ENCODE measurements around the gene ATP8B4. TPM values are rescaled to one million over a fixed set of nuclear protein-coding genes. Genes with fewer than 3 reads are reported as not detected.
"Not testable (repeated sequence)": the region's sequence is repeated elsewhere in the genome, so short reads cannot be mapped to it uniquely, and the experiment has no call there.

Gene ATP8B4, protein sequence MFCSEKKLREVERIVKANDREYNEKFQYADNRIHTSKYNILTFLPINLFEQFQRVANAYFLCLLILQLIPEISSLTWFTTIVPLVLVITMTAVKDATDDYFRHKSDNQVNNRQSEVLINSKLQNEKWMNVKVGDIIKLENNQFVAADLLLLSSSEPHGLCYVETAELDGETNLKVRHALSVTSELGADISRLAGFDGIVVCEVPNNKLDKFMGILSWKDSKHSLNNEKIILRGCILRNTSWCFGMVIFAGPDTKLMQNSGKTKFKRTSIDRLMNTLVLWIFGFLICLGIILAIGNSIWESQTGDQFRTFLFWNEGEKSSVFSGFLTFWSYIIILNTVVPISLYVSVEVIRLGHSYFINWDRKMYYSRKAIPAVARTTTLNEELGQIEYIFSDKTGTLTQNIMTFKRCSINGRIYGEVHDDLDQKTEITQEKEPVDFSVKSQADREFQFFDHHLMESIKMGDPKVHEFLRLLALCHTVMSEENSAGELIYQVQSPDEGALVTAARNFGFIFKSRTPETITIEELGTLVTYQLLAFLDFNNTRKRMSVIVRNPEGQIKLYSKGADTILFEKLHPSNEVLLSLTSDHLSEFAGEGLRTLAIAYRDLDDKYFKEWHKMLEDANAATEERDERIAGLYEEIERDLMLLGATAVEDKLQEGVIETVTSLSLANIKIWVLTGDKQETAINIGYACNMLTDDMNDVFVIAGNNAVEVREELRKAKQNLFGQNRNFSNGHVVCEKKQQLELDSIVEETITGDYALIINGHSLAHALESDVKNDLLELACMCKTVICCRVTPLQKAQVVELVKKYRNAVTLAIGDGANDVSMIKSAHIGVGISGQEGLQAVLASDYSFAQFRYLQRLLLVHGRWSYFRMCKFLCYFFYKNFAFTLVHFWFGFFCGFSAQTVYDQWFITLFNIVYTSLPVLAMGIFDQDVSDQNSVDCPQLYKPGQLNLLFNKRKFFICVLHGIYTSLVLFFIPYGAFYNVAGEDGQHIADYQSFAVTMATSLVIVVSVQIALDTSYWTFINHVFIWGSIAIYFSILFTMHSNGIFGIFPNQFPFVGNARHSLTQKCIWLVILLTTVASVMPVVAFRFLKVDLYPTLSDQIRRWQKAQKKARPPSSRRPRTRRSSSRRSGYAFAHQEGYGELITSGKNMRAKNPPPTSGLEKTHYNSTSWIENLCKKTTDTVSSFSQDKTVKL
- 0.56 TPM for total RNA-seq

DNA sequence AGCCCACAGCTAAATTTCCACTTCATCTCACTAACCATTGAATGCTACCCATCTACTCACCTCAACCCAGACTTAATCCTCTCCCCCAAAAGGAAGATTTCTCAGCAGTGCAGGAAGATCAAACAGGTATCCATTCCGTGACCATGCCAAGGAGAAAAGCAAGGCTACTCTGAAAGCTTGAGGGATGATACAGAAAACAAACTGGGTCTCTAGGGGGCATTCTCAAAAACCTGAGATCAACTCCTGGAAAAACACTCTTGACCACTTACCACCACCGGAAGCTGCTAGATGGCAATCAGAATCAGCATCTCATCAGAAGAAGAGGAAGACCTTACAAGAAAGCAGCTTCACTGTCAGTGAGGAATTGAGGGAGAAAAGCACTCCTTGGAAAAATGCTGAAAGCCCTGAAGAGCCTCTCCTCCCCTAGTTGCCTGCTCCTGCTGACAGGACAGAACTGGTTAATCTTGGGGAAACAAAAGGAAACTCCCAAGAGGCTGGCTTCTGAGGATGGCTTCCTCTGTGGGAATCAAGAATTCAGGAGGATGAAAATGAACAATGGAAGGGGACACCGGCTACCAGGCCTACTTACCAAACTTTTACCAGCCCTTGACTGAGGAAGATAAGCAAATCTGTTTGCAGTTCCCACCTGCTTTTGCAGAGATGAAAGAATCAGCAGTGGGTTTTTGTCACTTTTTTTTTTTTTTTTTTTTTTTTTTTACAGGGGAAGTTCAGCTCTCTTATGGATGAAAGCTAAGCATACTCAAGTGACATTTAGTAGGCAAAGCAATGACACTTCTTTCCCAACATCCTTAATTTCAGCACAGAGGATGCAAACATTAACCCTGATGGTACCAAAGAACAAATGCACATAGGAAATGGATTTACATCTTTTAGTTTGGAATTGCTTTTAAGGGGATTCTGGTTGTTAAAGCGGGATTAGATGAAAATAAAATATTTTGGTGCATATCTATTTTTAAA is at the start of gene ATP8B4:
Gene ATP8B4, minus strand, starts transcription at position 171 of the 978 bp plus-strand sequence. CDS start 12,267 bp downstream, outside the sequence.
- ATAC-seq: no peak

DNA sequence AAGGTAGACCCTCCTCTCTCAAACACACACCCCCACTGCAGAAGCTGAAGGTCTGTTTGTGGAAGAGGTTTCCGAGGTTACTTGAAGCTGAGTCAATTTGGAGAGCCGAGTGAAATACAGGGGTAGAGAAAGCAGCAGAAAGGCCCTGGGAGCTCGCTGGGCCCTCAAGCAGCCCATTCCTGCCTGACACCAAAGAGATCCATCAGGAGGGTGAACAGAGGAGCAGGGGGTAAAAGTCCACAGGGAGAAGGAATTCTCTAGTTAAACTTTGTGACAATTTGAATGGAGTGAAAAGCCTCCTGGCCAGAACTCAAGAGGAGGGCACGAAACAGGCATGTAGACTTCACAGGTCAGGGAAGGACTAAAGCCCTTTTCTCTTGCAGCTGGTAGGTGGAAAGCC is 49.3 kb upstream of the ATP8B4 start:
- no peak for ATAC-seq

DNA sequence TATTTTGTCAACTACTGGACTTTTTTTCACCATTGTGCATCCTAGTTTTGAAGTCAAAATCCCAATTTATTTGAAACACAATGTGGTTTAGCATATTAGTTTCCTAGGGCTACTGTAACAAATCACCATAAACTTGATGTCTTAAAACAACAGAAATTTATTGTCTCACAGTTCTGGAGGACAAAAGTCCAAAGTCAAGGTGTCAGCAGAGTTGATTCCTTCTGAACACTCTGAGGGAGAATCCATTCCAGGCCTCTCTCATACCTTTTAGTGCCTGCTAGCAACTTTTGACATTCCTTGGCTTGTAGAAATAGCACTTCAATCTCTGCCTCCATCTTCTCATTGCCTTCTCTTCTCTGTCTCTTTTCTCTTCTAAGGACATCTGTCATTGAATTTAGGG is 48.1 kb upstream of the ATP8B4 start:
- ATAC-seq: no peak

DNA sequence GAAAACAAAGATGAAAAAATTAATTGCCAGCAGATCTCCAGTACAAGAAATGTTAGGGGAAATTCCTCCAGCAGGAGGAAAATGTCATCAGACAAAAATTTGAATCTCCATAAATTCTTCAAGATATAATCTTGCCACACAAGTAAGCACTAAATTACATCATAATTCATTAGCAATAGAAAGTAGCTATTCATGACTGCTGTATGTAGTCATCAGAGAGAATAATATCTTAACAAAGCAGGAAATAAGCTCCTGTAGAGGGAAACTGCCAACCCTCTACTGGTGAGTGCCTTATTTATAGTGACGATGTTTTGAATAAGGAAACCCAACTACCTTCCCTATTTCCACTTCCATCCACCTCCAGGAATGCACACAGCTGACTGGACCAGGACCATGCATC is 47.2 kb upstream of the ATP8B4 start:
- peak; percentile 90 for ATAC-seq

DNA sequence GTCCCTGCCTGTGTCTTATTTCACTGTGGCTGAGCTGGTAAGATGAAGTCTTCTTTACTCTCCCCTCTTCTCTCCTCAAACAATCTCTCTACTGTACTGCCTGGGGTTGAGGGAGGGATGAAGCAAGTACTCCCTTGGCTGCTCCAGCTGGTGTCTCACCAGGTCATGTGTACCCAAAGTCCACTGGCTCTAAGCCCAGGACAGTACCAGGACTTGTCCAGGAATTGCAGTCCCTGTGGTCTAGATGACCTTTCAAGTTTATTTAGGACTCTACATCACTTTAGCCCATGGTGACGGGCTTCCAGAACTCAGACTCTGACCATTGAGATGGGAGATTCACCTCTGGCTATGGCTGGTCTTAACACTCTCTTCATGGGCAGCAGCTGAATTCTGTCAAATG is 45.4 kb upstream of the ATP8B4 start:
- ATAC-seq: no peak

DNA sequence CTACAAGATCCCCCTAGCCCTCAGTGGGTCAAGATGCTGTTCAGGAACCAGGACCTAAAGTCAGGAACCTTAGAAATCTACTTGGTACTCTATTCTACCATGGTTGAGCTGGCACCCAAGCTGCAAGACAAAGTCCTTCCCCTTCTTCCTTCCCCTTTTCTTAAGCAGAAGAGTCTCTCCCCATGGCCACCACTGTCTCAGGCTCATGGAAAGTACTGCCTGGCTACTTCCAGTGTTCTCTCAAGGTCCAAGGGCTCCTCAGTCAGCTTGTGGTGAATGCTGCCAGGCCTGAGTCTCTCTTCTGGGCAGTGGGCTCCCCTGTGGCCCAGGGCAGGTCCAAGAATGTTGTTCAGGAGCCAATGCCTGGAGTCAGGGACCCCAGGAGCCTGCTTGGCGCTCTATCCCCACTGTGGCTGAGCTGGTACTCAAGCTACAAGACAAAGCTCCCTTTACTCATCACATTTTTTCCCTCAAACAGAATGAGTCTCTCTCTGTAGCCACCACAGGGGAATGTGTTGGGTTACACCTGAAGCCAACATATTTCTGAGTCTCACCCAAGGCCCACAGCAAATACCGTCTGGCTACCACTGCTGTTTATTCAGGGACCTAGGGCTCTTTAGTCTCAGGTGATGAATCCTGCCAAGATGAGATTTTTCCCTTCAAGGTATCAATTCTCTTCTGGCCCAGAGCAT is 44.8 kb upstream of the ATP8B4 start:
- no peak for ATAC-seq

DNA sequence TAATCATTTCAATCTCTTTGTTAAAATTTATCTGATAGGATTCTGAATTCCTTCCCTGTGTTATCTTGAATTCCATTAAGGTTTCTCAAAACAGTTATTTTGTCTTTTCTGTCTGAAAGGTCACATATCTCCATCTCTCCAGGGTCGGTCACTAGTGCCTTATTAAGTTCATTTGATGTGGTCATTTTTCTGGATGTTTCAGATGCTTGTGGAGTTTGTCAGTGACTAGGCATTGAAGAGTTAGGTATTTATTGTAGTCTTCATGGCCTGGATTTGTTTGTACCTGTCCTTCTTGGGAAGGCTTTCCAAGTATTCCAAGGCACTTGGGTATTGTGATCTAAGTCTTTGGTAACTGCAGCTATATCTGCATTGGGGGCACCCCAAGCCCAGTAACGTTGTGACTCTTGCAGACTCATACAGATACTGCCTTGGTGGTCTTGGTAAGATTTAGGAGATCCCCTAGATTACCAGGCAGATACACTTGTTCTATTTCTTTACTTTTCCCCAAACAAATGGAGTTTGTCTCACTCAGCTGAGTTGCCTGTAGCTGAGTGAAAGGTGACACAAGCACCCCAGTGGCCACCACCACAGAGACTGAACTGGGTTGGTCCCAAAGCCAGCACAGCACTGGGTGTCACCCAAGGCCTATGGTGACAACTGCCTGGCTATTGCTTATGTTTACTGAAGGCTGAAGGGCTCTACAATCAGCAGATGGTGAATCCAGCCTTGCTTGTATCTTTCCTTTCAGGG is 44.1 kb upstream of the ATP8B4 start:
- ATAC-seq: no peak

DNA sequence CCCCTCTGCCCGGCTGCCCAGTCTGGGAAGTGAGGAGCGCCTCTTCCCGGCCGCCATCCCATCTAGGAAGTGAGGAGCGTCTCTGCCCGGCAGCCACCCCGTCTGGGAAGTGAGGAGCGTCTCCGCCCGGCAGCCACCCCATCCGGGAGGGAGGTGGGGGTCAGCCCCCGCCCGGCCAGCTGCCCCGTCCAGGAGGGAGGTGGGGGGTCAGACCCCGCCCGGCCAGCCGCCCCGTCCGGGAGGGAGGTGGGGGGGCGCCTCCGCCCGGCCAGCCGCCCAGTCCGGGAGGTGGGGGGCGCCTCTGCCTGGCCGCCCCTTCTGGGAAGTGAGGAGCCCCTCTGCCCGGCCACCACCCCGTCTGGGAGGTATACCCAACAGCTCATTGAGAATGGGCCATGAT is 39.2 kb upstream of the ATP8B4 start:
- ATAC-seq: not testable (repeated sequence)

DNA sequence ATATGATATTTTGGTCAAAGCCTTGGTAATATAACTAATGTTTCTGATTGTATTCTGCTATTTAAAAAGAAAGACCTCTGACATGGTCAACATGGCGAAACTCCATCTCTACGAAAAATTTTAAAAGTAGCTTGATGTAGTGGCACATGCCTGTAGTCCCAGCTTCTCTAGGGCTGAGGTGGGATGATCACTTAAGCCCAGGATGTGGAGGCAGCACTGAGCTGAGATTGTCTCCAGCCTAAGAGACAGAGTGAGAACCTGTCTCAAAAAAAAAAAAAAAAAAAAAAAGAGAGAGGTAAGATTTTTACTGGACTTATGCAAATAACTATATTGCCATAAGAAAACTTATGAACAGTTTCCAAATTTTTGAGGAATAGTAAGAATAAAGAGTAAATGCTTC is 32.4 kb upstream of the ATP8B4 start:
- ATAC-seq: no peak

DNA sequence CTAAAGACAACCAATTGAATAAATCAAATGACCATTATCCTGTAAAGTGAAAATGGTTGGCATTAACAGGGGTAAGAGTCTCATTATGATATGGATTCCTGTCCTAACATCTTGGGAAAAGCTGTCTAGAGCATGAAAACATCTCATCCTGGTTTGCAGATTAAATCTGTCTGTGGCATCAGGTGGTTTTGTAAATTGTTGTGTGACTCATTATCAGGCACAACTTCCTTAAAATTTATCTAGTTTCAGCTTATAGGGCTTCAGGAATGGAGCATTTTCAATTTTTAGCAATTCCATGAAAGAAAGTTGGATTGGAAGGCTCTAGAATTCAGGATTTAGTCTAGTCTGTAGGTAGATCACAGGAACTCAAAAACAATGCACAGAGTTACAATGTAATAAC is 31.8 kb upstream of the ATP8B4 start:
- no peak for ATAC-seq

DNA sequence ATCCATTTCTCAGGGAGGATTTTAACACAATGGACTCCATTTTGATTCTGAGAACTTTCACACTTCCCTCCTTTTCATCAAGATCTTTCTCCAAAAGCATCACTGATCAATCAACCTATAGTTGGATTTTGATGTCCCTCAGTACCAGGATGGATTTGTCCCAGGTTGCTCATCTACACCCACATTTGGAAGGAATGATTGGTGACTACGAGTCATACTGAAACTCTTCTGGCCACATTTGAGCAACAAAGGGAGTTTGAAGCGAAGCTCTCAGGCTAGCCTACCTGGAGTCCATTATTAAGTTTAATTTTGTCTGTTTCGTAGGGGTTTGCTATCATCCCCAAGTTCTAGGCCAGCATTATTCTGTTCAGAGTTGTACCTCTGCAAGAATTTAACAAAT is 31.3 kb upstream of the ATP8B4 start:
- ATAC-seq: no peak

DNA sequence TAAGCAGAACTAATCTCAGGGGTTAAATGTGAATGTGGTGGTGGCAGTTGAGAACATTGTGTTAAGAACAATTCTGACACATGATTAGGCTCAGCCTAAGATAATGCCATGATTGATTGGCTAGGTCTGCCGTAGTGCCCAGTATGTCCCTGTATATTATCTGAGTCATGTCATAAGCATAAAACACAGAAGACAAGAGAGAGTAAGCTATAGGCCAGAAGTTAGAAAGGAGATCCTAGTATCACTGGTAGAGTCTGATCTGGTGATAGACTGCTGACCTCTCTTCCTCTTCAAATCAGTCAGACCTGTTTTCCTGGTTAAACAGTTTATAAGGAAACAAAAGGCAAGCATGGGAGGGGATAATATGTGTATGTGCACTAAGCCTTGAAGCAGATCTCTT is 30.1 kb upstream of the ATP8B4 start:
- ATAC-seq: peak; percentile 96

DNA sequence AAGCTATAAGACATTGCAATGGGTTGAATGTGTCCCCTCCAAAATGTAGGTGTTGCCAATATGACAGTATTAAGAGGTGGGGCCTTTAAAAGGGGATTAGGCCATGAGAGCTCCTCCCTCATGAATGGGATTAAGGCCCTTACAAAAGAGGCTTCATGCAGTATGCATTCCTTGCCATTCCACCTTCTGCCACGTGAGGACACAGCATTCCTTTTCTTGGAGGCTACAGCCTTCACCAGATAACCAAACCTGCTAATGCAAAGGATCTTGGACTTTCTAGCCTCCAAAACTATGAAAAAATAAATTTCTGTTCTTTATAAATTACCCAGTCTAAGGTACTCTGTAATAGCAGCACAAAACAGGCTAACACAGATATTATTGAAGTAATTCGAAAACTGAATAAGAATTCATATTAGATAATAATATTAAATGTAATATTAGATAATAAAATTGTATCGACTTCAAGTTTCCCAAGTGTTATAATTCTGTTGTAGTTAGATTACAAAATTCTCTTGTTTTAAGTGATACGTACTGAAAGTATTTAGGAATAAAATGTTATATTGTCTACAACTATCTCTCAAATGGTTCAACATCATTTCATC is 29.4 kb upstream of the ATP8B4 start:
- peak; percentile 68 for ATAC-seq

DNA sequence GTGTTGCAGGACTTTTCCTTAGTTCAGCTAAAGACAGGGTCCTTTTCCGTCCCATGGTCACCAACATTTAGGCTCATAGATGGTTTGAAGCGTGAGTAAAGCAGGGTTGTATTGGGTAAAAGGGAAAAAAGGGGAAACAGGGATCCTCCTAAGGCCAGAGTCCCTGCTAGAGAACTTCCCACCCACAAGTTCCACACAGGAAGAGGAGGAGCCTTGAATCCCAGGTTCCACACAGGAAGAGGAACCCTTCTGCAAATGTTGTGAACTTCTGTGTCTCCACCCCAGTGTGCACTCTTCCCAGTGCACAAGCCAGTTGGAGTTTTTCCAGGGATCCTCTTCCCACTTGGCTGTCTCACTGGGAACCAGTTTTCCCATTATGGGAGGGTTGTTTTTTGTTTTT is 27.6 kb upstream of the ATP8B4 start:
- ATAC-seq: no peak

DNA sequence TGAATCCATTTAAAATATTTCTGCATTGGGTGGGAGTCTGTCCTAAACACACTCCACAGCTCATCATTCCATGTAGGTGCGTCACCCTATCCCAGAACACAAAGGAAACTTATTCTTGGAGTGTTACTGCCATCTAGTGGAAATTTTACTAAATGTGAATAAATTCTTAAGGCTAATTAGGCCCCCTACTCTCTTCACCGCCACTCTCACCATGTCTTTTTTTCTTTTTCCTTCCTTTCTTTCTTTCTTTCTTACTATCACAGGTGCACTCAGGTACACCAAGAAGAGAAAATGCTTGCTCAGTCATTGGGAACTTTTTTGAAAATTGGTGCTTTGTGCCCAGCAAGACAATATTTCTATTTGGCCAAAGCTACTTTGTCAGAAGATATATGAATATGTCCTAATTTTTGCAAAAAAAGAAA is 26.4 kb upstream of the ATP8B4 start:
- peak; percentile 56 for ATAC-seq

DNA sequence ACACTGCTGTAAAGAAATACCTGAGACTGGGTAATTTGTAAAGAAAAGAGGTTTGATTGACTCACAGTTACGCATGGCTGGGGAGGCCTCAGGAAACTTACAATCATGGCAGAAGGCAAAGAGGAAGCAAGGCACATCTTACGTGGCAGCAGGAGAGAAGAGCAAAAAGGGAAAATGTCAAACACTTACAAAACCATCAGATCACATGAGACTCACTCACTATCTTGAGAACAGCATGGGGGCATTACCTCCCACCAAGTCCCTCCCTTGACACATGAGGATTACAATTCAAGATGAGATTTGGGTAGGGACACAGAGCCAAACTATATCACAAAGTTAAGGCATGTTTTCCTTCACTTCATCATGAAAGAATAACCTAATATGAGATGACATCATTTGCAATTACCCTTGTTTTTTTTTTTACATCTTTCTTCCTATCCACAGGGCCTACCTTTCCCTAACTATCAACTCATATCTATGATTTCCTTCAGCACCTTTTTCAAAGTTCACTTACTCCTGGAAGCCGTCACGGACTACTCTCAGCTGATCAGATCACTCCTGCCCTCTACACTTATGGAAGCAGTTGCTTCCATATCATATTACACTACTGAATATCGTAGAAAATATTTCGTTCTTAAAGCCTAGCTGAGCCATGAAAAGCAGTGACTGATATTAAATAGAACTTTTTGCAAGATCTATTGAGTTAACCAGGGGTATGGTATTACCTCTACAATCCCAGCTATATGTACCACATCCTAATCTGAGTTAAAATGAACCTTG is 25.5 kb upstream of the ATP8B4 start:
- no peak for ATAC-seq

DNA sequence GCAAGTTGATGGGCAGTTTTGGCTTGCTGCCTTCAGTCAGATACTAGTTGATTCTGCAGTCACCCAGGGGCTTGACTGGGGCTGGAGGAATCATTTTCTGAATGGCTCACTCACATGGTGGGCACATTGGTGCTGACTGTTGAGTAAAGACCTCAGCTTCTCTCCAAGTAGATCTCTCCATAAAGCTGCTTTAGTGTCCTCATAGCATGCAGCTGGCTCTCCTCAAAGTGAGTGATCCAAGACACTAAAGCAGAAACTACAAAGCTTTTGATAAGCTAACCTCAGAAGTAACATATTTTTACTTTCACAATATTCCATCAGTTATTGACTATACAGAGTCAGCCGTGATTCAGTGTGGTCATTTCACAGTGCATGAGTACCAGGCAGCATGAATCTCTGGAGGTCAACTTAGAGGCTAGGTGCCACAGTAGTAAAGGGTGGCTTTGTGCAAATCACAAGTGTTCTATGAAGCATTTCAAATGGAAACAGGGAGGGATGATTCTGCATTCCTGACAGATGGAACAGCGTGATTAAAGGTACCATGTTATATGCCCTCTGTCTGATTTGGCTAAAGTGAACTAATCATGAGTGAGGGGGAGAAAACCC is 24.3 kb upstream of the ATP8B4 start:
- ATAC-seq: no peak

DNA sequence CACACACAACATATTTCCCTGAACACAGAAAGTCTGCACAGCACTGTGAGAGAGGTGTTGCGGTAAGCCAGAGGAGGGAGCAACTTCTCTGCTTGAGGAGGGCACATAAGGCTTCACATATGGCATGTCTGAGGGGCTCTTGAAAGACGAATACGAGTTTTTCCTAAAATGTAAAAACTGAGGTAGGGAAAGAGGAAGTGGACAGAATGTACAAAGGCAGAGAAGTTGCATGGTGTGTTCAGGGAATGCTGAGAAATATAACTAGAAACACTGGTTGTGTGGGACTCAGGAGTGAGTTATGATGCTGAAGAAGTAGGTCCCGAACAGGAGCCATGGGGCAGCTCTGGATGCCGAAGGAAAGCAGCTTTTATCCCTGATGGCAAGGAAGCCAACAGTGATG is 22.8 kb upstream of the ATP8B4 start:
- ATAC-seq: no peak

DNA sequence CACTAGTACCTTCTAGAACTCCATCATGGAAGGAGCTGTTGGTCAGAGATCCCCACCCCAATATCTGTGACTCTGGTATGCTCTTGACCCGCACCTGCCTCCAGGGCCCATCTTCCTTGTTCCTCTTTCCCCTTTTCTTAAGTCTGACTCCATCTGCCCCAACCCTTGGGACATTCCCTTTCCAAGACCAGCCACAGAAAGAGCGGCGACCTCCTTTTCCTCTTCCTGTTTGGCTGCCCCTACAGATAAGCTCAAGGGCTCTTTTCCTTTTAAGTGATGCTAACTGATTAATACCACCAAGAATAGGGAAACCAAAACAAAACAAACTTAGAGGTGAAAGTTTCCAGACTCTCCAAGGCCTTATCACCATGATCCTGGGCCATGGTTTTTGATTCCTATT is 21.9 kb upstream of the ATP8B4 start:
- no peak for ATAC-seq

Measured in esophagus mucosa (tissue), 1 donor.